NT2/D1 (cell line): ENCODE results near the gene AHNAK2.
"Not testable (repeated sequence)": the region's sequence is repeated elsewhere in the genome, so short reads cannot be mapped to it uniquely, and the experiment has no call there.

Experiments
- DNase-seq: peaks from one replicate; pipeline ENCODE4 v3.0.0-alpha.2; 2011; ENCODE audit warnings: low read depth, low spot score
- H3K27me3 ChIP-seq: 2 replicates; pipeline ENCODE4 v1.6.0; 2011; ENCODE audit warnings: mild to moderate bottlenecking; ENCODE audit not compliant: insufficient read length, insufficient read depth
- H3K36me3 ChIP-seq: 2 replicates; pipeline ENCODE4 v1.6.1; 2011; ENCODE audit warnings: mild to moderate bottlenecking, low read length, mixed read lengths; ENCODE audit not compliant: insufficient read depth, insufficient read length
- H3K4me1 ChIP-seq: 2 replicates; pipeline ENCODE4 v1.5.1; 2011; ENCODE audit not compliant: insufficient read depth, insufficient read length
- H3K4me3 ChIP-seq: 2 replicates; pipeline ENCODE4 v1.5.1; 2011; ENCODE audit warnings: low read depth; ENCODE audit not compliant: insufficient read length
- H3K9ac ChIP-seq: 2 replicates; pipeline ENCODE4 v1.6.0; 2011; ENCODE audit warnings: low read depth; ENCODE audit not compliant: insufficient read length
- H3K9me3 ChIP-seq: 2 replicates; pipeline ENCODE4 v1.5.1; 2011; ENCODE audit warnings: mild to moderate bottlenecking, low read length; ENCODE audit not compliant: insufficient read depth
- SUZ12 ChIP-seq: IDR thresholded peaks from 2 replicates; pipeline ENCODE4 v1.6.1; 2011; ENCODE audit not compliant: insufficient read length, insufficient read depth; ENCODE audit errors: extremely low read depth
- YY1 ChIP-seq: IDR thresholded peaks from 2 replicates; pipeline ENCODE4 v1.6.1; 2011; ENCODE audit not compliant: insufficient read length, insufficient read depth
- ZNF274 ChIP-seq: IDR thresholded peaks from 2 replicates; pipeline ENCODE4 v1.6.1; 2011; ENCODE audit warnings: mild to moderate bottlenecking, low read depth, low read length

AHNAK2 gene

GRCh38 chr14:104917993-104918392, 60.2 kb downstream of the AHNAK2 start:
- no peaks in the 10 kb centered on the region for H3K4me1 ChIP-seq
- no peak for DNase-seq
- no peaks in the 10 kb centered on the region for H3K36me3 ChIP-seq
- TF ChIP-seq SUZ12 = no peak
- no peak for TF ChIP-seq YY1
- no peak for TF ChIP-seq ZNF274
- H3K9ac ChIP-seq = no peak overlapping the region
- H3K27me3 ChIP-seq = no peaks in the 10 kb centered on the region
- H3K9me3 ChIP-seq = no peaks in the 10 kb centered on the region
- no peak overlapping the region for H3K4me3 ChIP-seq

DNA sequence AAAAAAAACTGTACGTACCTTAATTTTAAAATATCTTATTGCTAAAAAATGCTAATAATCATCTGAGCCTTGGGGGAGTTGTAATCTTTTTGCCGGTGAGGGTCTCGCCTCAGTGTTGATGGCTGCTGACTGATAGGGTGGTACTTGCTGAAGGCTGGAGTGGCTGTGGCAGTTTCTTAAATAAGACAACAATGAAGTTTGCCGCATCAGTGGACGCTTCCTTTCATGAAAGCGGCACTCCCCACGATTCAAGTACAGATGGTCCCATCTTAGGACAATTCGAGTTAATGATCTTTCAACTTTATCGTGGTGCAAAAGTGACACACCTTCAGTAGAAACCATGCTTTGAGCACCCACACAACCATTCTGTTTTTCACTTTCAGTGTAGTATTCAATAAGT, 61.1 kb downstream of the AHNAK2 start:
- Histone ChIP-seq H3K36me3 (no peaks in the 10 kb centered on the region), H3K4me3 (no peak overlapping the region), H3K9ac (no peak overlapping the region), H3K27me3 (no peaks in the 10 kb centered on the region), H3K9me3 (peaks cover 3% of the 10 kb centered on the region), H3K4me1 (no peaks in the 10 kb centered on the region)
- TF ChIP-seq YY1 (no peak), ZNF274 (no peak), SUZ12 (no peak)
- DNase-seq = no peak

DNA sequence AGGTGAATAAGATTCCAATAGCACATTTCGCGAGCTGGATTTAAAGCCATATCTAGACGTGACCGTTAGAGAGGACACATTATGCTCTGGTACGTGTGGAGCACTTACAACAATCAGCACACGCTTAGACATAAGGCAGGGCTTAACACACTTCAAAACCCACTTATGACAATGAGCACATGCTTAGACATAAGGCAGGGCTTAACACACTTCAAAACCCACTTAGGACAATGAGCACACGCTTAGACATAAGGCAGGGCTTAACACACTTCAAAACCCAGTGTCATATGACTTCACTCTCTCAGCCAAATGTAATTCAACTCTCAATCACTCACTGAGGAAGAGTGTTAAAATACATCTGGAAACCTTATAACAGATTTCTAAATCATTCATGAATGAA, 64.7 kb downstream of the AHNAK2 start:
- H3K9ac ChIP-seq = no peak overlapping the region
- H3K9me3 ChIP-seq = peaks cover 13% of the 10 kb centered on the region
- H3K36me3 ChIP-seq = no peaks in the 10 kb centered on the region
- H3K4me1 ChIP-seq = no peaks in the 10 kb centered on the region
- TF ChIP-seq ZNF274 (no peak), YY1 (no peak), SUZ12 (no peak)
- no peak overlapping the region for H3K4me3 ChIP-seq
- no peak for DNase-seq
- peaks cover 8% of the 10 kb centered on the region for H3K27me3 ChIP-seq

- no peak for DNase-seq
- H3K4me1 ChIP-seq = no peaks in the 10 kb centered on the region
- H3K27me3 ChIP-seq = peaks cover 21% of the 10 kb centered on the region
- H3K9ac ChIP-seq = no peak overlapping the region
- no peaks in the 10 kb centered on the region for H3K36me3 ChIP-seq
- TF ChIP-seq ZNF274 = no peak
- H3K9me3 ChIP-seq = peaks cover 22% of the 10 kb centered on the region
- no peak overlapping the region for H3K4me3 ChIP-seq
Measured at GRCh38 chr14:104912053-104912452, 66.1 kb downstream of the AHNAK2 start.

DNA sequence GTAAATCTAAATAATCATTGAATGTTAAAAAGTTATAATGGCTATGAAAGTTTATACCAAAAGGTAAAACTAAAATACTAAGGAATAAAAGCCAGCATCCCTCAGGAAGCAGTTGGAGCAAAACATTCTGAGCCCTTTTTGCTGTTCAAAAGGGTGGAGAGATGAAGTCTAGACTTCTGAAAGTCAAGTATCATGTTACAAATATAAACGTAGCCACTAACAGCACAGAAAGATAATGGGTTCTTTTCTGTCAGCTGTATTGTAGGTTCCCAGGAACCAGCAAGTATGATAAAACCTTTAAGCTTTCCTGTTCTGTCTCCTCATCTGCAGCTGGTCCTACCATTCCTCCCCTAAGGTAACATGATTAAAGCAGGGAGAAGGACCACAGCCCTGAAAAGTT, 69.9 kb downstream of the AHNAK2 start:
- Histone ChIP-seq H3K27me3 (peaks cover 55% of the 10 kb centered on the region), H3K9me3 (peaks cover 30% of the 10 kb centered on the region), H3K4me3 (no peak overlapping the region), H3K4me1 (no peaks in the 10 kb centered on the region), H3K9ac (no peak overlapping the region), H3K36me3 (no peaks in the 10 kb centered on the region)
- no peak for DNase-seq
- TF ChIP-seq SUZ12 (no peak), ZNF274 (no peak), YY1 (no peak)

DNA sequence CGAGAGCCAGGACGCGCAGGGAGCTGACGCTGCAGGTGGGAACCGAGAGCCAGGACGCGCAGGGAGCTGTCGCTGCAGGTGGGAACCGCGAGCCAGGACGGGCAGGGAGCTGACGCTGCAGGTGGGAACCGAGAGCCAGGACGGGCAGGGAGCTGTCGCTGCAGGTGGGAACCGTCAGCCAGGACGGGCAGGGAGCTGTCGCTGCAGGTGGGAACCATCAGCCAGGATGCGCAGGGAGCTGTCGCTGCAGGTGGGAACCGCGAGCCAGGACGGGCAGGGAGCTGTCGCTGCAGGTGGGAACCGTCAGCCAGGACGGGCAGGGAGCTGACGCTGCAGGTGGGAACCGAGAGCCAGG, 72.6 kb downstream of the AHNAK2 start:
- H3K4me1 ChIP-seq, H3K36me3 ChIP-seq, H3K4me3 ChIP-seq, DNase-seq, H3K9ac ChIP-seq: not testable (repeated sequence)
- Histone ChIP-seq H3K27me3 (peaks cover 58% of the 10 kb centered on the region), H3K9me3 (peaks cover 17% of the 10 kb centered on the region; the same call in 1 of the 2 replicates)

DNA sequence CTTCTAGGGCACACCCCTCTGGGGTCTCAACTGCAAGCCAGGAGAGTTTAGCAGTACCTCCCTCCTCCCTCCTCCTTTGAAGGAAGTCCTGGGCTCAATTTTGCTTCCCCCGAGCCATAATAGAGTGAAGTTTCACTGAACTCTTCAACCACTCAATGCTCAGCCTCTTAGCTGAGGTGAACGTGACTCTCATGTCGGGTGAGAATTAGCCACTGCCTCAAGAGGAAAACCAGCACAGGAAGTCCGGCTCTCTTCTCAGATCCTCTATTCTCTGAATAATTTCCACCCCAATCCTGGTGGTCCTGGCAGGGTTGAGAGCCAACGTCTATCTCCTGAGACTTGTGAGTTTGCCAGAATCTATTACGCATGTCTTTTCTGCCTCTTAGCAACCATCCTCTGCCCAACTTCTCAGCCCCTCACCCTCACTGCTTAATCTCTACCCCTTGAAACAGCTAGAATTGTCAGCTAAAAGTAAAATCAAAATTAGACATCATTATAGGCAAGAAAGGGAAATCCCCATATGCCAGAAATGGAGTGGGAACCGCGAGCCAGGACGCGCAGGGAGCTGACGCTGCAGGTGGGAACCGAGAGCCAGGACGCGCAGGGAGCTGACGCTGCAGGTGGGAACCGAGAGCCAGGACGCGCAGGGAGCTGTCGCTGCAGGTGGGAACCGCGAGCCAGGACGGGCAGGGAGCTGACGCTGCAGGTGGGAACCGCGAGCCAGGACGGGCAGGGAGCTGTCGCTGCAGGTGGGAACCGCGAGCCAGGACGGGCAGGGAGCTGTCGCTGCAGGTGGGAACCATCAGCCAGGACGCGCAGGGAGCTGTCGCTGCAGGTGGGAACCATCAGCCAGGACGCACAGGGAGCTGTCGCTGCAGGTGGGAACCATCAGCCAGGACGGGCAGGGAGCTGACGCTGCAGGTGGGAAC, 73.3 kb downstream of the AHNAK2 start:
- H3K4me1 ChIP-seq, H3K9ac ChIP-seq, DNase-seq, H3K4me3 ChIP-seq, H3K36me3 ChIP-seq: not testable (repeated sequence)
- Histone ChIP-seq H3K9me3 (peaks cover 17% of the 10 kb centered on the region; the same call in 1 of the 2 replicates), H3K27me3 (peaks cover 58% of the 10 kb centered on the region)

DNA sequence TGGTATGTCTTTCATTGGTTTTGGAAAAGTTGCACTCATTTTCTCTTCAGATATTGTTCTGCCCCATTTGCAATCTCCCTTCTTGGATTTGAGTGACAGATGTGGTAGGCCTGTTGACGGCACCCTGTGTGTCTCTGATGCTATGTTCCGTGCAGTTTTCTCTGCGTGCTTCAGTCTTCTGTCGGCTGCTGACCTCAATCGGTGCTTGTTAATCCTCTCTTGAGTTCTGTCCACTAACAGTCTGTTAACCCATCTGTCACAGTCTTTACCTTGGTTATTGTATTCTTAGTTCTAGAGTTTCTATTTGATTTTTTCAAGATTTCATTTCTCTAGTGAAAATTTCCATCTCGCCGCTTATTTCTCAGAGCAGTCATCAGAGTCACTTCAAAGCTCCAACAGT, 74.2 kb downstream of the AHNAK2 start:
- Histone ChIP-seq H3K9me3 (peaks cover 17% of the 10 kb centered on the region; the same call in 1 of the 2 replicates), H3K4me1 (no peaks in the 10 kb centered on the region), H3K36me3 (no peaks in the 10 kb centered on the region), H3K4me3 (no peak overlapping the region), H3K9ac (no peak overlapping the region), H3K27me3 (peaks cover 56% of the 10 kb centered on the region)
- no peak for DNase-seq
- TF ChIP-seq ZNF274 (no peak), YY1 (no peak), SUZ12 (no peak)
